HTR-8/SVneo (cell line): ENCODE results near the gene PRR7.
A peak's percentile ranks its signal among the peaks of the same experiment; 100 is the strongest.
"Not testable (repeated sequence)": the region's sequence is repeated elsewhere in the genome, so short reads cannot be mapped to it uniquely, and the experiment has no call there.

Source experiments
- DNase-seq: peaks from one replicate; pipeline ENCODE4 v3.0.0; 2011; ENCODE audit warnings: low spot score, mixed read lengths; ENCODE audit not compliant: insufficient read length
- FAIRE-seq: peaks from 2 replicates; lab custom pipeline; 2011; peaks lifted over from hg19 to GRCh38; lab: Jason Lieb, UNC

The PRR7 gene

GRCh38 chr5:177477701-177478477, 31.3 kb downstream of the PRR7 start:
- FAIRE-seq (no peak), DNase-seq (no peak)

- FAIRE-seq (no peak), DNase-seq (no peak)
Observed at GRCh38 chr5:177478711-177479646, 32.4 kb downstream of the PRR7 start.

GRCh38 chr5:177479774-177480173, 33.2 kb downstream of the PRR7 start:
- FAIRE-seq: no peak
- DNase-seq: no peak

- DNase-seq (no peak), FAIRE-seq (no peak)
Observed at GRCh38 chr5:177482359-177482795, 35.8 kb downstream of the PRR7 start.

GRCh38 chr5:177483042-177483441, 36.4 kb downstream of the PRR7 start:
- FAIRE-seq: no peak
- no peak for DNase-seq

- no peak for DNase-seq
- no peak for FAIRE-seq
Observed at GRCh38 chr5:177483994-177484901, 37.6 kb downstream of the PRR7 start.

GRCh38 chr5:177484902-177485549, 38.4 kb downstream of the PRR7 start:
- FAIRE-seq (no peak), DNase-seq (no peak)

- not testable (repeated sequence) for FAIRE-seq
Observed at GRCh38 chr5:177485753-177486152, 39.1 kb downstream of the PRR7 start.

GRCh38 chr5:177486256-177486655, 39.6 kb downstream of the PRR7 start:
- FAIRE-seq (no peak), DNase-seq (no peak)

More at GRCh38 chr5:177485753-177486152, 39.1 kb downstream of the PRR7 start:
- DNase-seq: not testable (repeated sequence)

GRCh38 chr5:177487144-177487543, 40.5 kb downstream of the PRR7 start:
- DNase-seq (no peak), FAIRE-seq (no peak)

- FAIRE-seq (no peak), DNase-seq (no peak)
Observed at GRCh38 chr5:177487975-177488374, 41.4 kb downstream of the PRR7 start.

- DNase-seq (no peak), FAIRE-seq (no peak)
Observed at GRCh38 chr5:177489119-177489716, 42.6 kb downstream of the PRR7 start.

- DNase-seq: no peak
- no peak for FAIRE-seq
Observed at GRCh38 chr5:177490311-177490991, 43.8 kb downstream of the PRR7 start.

GRCh38 chr5:177490992-177491391, 44.4 kb downstream of the PRR7 start:
- DNase-seq (no peak), FAIRE-seq (no peak)

- FAIRE-seq: peak; percentile 4
- DNase-seq: no peak
Observed at GRCh38 chr5:177491429-177491945, 44.9 kb downstream of the PRR7 start.

- FAIRE-seq (no peak), DNase-seq (no peak)
Observed at GRCh38 chr5:177491983-177492746, 45.6 kb downstream of the PRR7 start.

- FAIRE-seq: no peak
- DNase-seq: no peak
Observed at GRCh38 chr5:177492841-177493240, 46.2 kb downstream of the PRR7 start.
